COLO668 (cell line): ENCODE data around the gene RSBN1.

ENCODE experiments used
- DNase-seq: peaks from one replicate; lab custom pipeline; 2025; ENCODE audit not compliant: unreplicated experiment; lab: John Stamatoyannopoulos, UW

The RSBN1 gene

DNA sequence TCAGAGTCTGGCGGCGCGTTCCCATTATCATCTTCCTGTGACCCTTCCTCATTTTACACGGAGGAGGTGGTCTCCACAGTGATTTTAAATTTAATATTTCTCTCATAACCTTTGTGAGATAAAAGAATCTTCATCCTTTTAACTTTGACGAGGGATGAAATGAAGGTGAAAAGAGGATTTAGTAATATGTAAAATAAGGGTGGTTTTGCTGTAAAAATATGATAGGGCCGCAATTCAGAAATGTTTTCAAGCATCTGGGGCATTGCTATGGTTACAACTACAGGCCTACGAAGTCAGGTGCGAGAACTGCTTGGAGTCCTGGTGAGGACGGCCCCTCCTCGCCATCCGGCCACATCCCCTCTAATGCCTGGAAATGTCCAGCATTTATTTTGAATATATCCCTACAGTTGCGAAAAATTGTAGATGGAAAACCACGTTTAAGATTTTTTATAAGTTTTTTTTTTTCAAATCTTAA is 422 bp upstream of the RSBN1 start:
- no peak for DNase-seq

GRCh38 chr1:113811156-113811887 is 954 bp downstream of the RSBN1 start:
- DNase-seq, result peak; percentile 45

DNA sequence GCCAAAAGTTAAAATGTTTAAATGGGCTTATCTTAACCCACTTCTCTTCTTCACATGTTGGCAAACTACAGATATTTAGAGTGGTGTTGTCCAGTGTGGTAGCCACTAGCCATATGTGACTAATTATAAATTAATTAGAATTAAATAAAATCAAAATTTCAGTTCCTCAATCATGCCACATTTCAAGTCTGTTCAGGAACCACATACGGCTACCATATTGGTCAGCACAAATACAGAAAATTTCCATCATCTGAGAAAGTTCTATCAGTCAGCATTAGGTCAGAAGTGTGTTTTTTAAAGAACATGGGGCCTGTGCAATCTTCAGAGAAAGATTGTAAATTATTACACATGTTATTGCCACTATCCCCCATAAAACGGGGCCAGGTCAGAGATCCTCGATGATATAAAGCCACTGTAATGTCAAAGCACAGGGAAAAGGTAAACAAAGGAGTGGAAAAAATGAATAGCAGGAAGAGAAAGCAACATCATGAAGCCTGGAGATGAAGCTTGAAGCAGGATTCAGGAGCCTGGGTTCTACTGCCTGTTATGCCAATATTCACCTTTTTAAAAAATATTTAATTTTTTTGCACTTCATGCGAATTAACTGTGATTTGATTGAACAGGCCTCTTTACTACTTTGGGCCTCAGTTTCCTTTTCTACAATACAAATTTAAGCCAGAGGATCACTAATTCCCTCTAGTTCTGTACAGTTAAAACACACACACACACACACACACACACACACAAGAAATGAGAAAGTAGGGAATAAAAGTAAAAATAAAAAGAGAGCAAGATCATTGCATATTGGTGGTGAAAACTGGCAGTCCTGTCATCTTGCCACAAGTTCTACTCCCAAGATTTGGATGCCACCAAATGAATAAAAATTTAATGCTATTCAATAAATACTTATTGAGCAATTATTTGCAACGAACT is 2.3 kb downstream of the RSBN1 start:
- no peak for DNase-seq

GRCh38 chr1:113808450-113809195 is 3.7 kb downstream of the RSBN1 start:
- DNase-seq, result no peak

DNA sequence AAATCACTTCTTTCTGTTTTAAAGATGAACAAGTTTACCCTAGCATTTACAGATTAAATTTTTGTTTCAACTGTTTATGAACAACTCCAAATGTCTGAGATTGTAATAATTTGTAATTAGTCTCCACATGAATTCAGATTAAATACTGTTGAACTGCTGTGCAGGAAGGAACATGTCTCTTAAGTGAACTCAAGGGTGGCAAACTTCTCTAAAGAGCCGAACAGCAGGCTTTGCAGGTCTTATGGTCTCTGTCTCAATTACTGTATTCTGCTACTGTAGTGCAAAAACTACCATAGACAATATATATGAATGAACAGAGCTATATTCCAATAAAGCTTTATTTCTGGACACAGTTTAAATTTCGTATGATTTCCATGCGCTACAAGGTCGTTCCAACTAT is 6.6 kb downstream of the RSBN1 start:
- DNase-seq, result no peak

GRCh38 chr1:113805256-113805531 is 7.1 kb downstream of the RSBN1 start:
- no peak for DNase-seq

DNA sequence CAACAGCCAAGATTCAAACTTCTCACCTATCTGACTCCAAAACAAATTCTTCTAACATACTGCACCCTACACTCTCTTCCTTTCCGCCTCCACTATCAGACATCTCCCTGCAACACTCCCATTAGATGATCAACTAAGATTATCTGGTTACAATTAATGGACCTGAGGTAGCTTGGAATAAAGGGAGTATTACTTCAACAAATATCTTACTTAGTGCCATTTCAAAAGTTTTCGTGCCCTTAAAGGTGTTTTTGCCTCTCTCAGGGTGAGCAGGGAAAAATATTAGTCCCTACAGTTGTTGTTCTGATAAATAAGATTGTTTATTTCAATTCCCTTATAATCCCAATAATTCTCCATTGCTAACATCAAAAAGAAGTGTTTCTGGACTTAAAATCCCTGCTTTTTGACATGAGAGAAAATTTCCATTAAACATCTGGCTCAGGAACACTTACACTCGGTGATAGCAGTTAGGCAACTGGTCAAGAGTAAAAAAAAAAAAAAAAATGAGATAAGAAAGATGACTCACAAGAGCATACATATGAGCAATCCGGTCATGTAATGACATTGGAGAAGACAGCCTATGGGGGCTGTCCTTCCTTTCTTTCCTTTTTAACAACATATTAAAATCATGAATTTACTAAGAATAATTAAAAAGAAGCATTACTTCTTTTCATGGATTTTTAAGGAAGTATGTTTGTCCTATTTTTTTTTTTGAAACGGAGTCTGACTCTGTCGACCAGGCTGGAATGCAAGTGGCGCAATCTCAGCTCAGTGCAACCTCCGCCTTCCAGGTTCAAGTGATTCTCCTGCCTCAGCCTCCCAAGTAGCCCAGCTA is 7.6 kb downstream of the RSBN1 start:
- DNase-seq, result no peak

GRCh38 chr1:113802367-113803007 is 9.8 kb downstream of the RSBN1 start:
- no peak for DNase-seq

GRCh38 chr1:113800487-113800886 is 11.8 kb downstream of the RSBN1 start:
- no peak for DNase-seq

DNA sequence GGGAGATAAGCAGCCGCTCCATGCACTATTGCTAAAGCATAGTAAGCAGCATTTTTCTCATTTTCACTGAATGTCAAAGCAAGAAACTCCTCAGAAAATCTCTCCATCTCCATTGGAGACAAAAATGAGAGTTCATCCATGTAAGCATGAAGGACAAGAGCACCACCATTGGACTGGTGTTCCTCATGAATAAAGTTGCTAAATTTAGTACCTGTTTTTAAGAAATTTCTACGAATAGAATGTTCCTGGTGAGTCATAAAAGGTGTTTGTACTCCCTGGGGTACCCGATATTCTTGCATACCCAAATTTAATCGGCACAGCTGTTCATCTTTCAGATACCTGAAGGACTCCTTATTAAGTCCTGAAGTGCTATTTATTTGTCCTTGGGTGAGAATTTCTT is 14.8 kb downstream of the RSBN1 start:
- DNase-seq, result no peak

- DNase-seq, result no peak
Observed at GRCh38 chr1:113793878-113794834, 18.1 kb downstream of the RSBN1 start.

DNA sequence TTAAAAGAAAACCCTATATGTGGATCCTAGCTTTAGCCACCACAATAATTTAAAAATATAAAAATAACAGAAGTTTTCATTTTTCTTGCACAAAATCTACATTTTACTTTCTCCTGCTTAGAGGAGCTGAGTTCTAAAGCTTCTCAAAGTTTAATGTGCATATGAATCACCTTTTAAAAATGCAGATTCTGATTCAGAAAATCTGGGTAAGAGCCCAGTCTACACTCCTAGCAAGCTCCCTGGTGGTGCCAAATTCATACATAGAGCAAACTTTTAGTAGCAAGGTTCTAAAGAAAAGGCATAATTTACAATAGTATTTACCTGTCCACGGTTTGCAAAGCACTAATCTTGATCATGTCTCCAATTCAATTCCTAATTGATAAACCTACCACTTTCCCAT is 19.3 kb downstream of the RSBN1 start:
- no peak for DNase-seq

DNA sequence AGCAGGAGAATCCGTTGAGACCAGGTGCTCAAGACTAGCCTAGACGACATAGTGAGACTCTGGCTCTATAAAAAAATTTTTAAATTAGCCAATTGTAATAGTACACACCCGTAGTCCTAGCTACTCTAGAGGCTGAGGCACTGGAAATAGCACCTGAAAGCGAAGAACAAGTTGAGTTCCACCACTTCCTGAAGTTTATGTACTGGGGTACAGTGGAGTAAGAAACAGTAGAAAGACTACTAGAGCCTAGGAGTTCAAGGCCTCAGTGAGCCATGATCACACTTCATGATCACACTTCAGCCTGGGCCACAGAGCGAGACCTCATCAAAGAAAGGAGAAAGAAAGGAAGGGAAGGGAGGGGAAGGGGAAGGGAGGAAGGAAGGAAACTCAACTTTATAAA is 19.8 kb downstream of the RSBN1 start:
- DNase-seq, result no peak

GRCh38 chr1:113788802-113789201 is 23.5 kb downstream of the RSBN1 start:
- no peak for DNase-seq

GRCh38 chr1:113787663-113788062 is 24.6 kb downstream of the RSBN1 start:
- DNase-seq, result no peak

- DNase-seq, result no peak
Observed at GRCh38 chr1:113786069-113786468, 26.2 kb downstream of the RSBN1 start.

GRCh38 chr1:113784104-113784779 is 28.0 kb downstream of the RSBN1 start:
- DNase-seq, result no peak

GRCh38 chr1:113783254-113784103 is 28.8 kb downstream of the RSBN1 start:
- no peak for DNase-seq
